KMS-11 (cell line): ENCODE measurements around the gene OR52I1.
A peak's percentile ranks its signal among the peaks of the same experiment; 100 is the strongest.

Experiments used
- H2AFZ ChIP-seq: fragments of 200-600 bp; sonication (generic); 2 replicates; pipeline ENCODE4 v1.6.1; 2016; ENCODE audit warnings: antibody characterized with exemption, mixed run types, low read depth
- H3K27ac ChIP-seq: fragments of 200-600 bp; sonication (generic); 2 replicates; pipeline ENCODE4 v1.6.1; 2016; ENCODE audit warnings: mild to moderate bottlenecking, mixed run types
- H3K27me3 ChIP-seq: fragments of 200-600 bp; sonication (generic); 2 replicates; pipeline ENCODE4 v1.6.1; 2017; ENCODE audit warnings: mild to moderate bottlenecking, low read depth, mixed run types, moderate library complexity; ENCODE audit not compliant: insufficient read depth
- H3K36me3 ChIP-seq: fragments of 200-600 bp; sonication (generic); 2 replicates; pipeline ENCODE4 v1.6.1; 2017; ENCODE audit warnings: mild to moderate bottlenecking, mixed run types; ENCODE audit not compliant: insufficient read depth
- H3K4me1 ChIP-seq: fragments of 200-600 bp; sonication (generic); 2 replicates; pipeline ENCODE4 v1.6.1; 2016; ENCODE audit warnings: mild to moderate bottlenecking, low read depth, mixed run types; ENCODE audit not compliant: poor library complexity, severe bottlenecking
- H3K4me2 ChIP-seq: fragments of 200-600 bp; sonication (generic); 2 replicates; pipeline ENCODE4 v1.7.0; 2016; ENCODE audit warnings: mild to moderate bottlenecking, mixed run types
- H3K4me3 ChIP-seq: fragments of 200-600 bp; sonication (generic); IDR thresholded peaks from 2 replicates; pipeline ENCODE4 v1.6.1; 2017; ENCODE audit warnings: low read depth, low read length, mixed read lengths; ENCODE audit not compliant: insufficient read depth
- H3K79me2 ChIP-seq: fragments of 200-600 bp; sonication (generic); 2 replicates; pipeline ENCODE4 v1.6.1; 2016; ENCODE audit warnings: low read depth, mixed run types; ENCODE audit not compliant: insufficient read depth
- H3K9ac ChIP-seq: fragments of 200-600 bp; sonication (generic); 2 replicates; pipeline ENCODE4 v1.6.1; 2016; ENCODE audit warnings: mild to moderate bottlenecking, mixed run types
- H4K20me1 ChIP-seq: fragments of 200-600 bp; sonication (generic); 2 replicates; pipeline ENCODE4 v1.6.1; 2016; ENCODE audit warnings: mild to moderate bottlenecking, mixed run types; ENCODE audit not compliant: insufficient read depth
- TF ChIP-seq, protein P1 (sequence below): fragments of 200-600 bp; sonication (generic); conservative IDR thresholded peaks from 2 replicates; pipeline ENCODE4 v1.6.1; 2017; ENCODE audit warnings: low read depth, mild to moderate bottlenecking, antibody characterized with exemption, low read length, moderate library complexity, mixed read lengths

OR52I1 gene

DNA sequence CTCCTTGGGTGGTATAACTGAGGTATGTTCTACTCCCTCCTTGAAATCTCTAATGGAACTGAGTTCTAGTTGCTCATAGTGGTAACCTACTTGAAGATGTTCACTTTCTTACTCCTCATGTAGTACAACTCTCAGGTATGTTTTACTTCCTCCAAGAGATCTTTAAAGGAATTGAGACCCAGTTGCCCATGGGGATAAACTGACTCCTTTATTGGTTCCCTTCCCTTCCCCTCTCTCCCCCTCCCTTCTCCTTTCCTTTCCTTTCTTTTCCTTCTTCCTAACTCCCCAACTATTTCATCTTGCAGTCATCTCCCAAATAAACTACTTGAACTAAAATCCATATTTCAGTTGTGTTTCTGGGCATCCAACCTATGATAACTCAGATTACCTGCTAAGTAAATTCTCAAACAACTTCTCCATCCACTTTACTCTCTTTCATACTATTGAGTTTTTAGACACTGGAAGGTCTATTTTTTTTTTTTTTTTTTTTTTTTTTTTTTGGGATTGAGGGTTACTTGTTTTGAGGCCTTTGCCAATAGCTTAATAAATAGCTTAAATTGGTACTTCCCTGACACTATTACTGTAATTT is 22.1 kb downstream of the OR52I1 start:
- Histone ChIP-seq H3K36me3 (no peaks in the 10 kb centered on the region), H4K20me1 (no peaks in the 10 kb centered on the region), H3K27me3 (no peaks in the 10 kb centered on the region), H3K4me1 (no peaks in the 10 kb centered on the region), H3K9ac (no peak overlapping the region), H3K4me2 (no peak overlapping the region), H2AFZ (no peak overlapping the region), H3K79me2 (no peaks in the 10 kb centered on the region), H3K27ac (no peak overlapping the region), H3K4me3 (no peak overlapping the region)
- TF ChIP-seq, protein P1, sequence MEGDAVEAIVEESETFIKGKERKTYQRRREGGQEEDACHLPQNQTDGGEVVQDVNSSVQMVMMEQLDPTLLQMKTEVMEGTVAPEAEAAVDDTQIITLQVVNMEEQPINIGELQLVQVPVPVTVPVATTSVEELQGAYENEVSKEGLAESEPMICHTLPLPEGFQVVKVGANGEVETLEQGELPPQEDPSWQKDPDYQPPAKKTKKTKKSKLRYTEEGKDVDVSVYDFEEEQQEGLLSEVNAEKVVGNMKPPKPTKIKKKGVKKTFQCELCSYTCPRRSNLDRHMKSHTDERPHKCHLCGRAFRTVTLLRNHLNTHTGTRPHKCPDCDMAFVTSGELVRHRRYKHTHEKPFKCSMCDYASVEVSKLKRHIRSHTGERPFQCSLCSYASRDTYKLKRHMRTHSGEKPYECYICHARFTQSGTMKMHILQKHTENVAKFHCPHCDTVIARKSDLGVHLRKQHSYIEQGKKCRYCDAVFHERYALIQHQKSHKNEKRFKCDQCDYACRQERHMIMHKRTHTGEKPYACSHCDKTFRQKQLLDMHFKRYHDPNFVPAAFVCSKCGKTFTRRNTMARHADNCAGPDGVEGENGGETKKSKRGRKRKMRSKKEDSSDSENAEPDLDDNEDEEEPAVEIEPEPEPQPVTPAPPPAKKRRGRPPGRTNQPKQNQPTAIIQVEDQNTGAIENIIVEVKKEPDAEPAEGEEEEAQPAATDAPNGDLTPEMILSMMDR: no peak

DNA sequence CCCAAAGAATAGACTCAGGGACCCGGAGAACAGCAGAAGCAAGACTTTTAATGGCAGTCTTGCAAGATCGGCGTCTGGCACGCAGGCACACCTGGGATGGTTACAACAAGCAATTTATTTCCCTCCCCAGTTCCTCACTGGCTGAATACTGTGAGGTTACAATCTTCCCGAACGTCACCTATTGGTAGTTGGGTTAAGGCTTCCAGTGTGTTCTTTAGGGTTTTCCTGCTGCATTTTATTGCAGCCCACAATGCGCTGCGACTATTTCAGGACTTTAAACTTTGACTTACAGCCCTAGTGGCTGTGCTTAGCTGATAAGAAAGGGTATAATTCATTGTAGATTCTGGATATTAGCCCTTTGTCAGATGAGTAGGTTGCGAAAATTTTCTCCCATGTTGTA is 25.7 kb downstream of the OR52I1 start:
- H2AFZ ChIP-seq: no peak overlapping the region
- H3K4me3 ChIP-seq: no peak overlapping the region
- no peaks in the 10 kb centered on the region for H4K20me1 ChIP-seq
- no peaks in the 10 kb centered on the region for H3K36me3 ChIP-seq
- no peaks in the 10 kb centered on the region for H3K79me2 ChIP-seq
- TF ChIP-seq, protein P1: no peak
- H3K4me2 ChIP-seq: no peak overlapping the region
- H3K4me1 ChIP-seq: no peaks in the 10 kb centered on the region
- H3K27ac ChIP-seq: no peak overlapping the region
- H3K9ac ChIP-seq: no peak overlapping the region
- H3K27me3 ChIP-seq: no peaks in the 10 kb centered on the region

DNA sequence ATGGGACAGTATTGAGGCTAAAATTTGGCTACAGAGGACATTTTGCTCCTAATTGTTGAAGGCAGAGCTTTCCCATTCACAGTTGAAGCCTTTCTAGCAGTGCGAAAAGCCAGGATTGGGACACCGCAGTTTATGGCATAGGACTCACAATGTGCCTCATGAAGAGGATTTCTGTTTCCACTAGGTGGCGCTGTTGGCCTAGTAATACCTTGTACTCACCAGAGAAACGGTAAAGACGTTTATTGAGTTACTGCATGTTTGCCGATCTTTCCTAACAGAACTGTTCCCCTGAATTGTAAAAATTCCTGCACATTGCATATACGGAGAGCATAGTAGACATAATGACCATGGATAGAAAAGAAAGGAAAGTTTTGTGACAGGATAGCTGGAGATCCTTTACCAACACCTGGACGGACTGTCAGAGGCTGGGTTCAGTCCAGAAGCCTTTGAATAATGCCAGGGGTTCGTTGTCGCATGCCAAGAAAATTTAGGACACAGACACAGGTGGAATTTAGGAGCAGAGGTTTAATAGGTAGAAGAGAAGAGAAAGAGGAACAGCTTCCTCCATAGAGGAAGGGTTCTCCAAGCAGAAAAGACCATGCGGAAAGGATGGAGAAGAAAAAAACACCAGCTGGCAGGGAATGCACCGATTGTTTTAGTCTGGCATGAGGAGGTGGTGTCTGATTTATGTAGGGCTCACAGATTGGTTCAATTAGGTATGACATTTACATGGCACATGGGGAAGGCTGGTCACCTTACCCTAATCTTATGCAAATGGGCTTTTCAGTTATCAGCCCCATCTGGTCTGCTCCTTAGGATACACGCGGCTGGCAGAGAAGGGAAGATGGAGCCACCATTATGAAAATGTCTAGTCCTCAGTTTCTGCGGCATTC is 32.6 kb downstream of the OR52I1 start:
- Histone ChIP-seq H3K4me1 (no peaks in the 10 kb centered on the region), H3K36me3 (no peaks in the 10 kb centered on the region), H3K9ac (no peak overlapping the region), H2AFZ (peak overlapping the region; percentile 3; the same call in 1 of the 2 replicates), H3K4me2 (no peak overlapping the region), H3K27ac (no peak overlapping the region), H3K79me2 (no peaks in the 10 kb centered on the region), H3K4me3 (no peak overlapping the region), H3K27me3 (no peaks in the 10 kb centered on the region), H4K20me1 (no peaks in the 10 kb centered on the region)
- TF ChIP-seq, protein P1: peak; percentile 87

DNA sequence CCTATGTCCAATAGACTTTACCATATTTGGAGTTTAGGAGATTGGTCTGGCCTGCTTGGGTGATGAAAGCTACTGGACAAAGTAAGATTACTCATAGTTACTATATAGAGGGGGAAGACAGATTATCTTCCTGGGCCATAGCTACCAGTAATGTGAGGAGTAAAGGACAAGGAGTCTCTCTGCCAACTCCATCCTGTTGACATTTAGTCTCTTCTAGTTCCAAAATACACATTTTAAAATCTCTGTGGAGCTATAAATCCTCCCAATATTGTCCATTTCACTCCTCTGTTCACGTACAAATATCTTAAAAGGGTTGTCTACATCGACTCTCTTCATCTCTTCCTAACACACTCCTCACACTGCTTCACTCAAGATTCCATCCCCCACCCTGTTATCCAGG is 42.3 kb downstream of the OR52I1 start:
- no peak overlapping the region for H3K4me2 ChIP-seq
- H3K79me2 ChIP-seq: no peaks in the 10 kb centered on the region
- no peak overlapping the region for H3K27ac ChIP-seq
- no peaks in the 10 kb centered on the region for H3K36me3 ChIP-seq
- TF ChIP-seq, protein P1: no peak
- H3K9ac ChIP-seq: no peak overlapping the region
- H3K4me1 ChIP-seq: no peaks in the 10 kb centered on the region
- H3K4me3 ChIP-seq: no peak overlapping the region
- H3K27me3 ChIP-seq: no peaks in the 10 kb centered on the region
- H2AFZ ChIP-seq: no peak overlapping the region
- no peaks in the 10 kb centered on the region for H4K20me1 ChIP-seq
